Neural cell (in vitro differentiated cells): Measurements from ENCODE around the gene OAF. TPM values are rescaled to one million over a fixed set of nuclear protein-coding genes. Genes with fewer than 3 reads are reported as not detected.

ENCODE experiments used
- H2AFZ ChIP-seq: fragments of 200-600, 300-800 bp; sonication (generic), shearing (Covaris generic); 2 replicates; pipeline ENCODE4 v1.6.0; 2014; ENCODE audit warnings: low read depth, mild to moderate bottlenecking, antibody characterized with exemption, low read length, moderate library complexity
- H3F3A ChIP-seq: fragments of 200-600 bp; shearing (Covaris generic); 2 replicates; pipeline ENCODE4 v1.6.1; 2016; ENCODE audit warnings: mild to moderate bottlenecking, moderate library complexity, mixed read lengths, antibody characterized with exemption, low read length; ENCODE audit not compliant: insufficient read depth, poor library complexity, severe bottlenecking
- H3K27ac ChIP-seq: fragments of 200-600, 300-800 bp; sonication (generic), shearing (Covaris generic); 2 replicates; pipeline ENCODE4 v1.5.1; 2014; ENCODE audit warnings: mild to moderate bottlenecking, low read length, moderate library complexity
- H3K27me3 ChIP-seq: fragments of 300-800, 200-600 bp; sonication (generic), shearing (Covaris generic); 2 replicates; pipeline ENCODE4 v1.6.0; 2014; ENCODE audit warnings: mild to moderate bottlenecking, low read depth, low read length, moderate library complexity; ENCODE audit not compliant: insufficient read depth
- H3K36me3 ChIP-seq: fragments of 300-800, 200-600 bp; sonication (generic), shearing (Covaris generic); 2 replicates; pipeline ENCODE4 v1.5.1; 2014; ENCODE audit warnings: mild to moderate bottlenecking, antibody characterized with exemption, low read length, moderate library complexity; ENCODE audit not compliant: insufficient read depth
- H3K4me2 ChIP-seq: fragments of 300-800, 200-600 bp; sonication (generic), shearing (Covaris generic); 2 replicates; pipeline ENCODE4 v1.6.0; 2014; ENCODE audit warnings: mild to moderate bottlenecking, low read length
- H3K4me3 ChIP-seq: fragments of 300-800, 200-600 bp; sonication (generic), shearing (Covaris generic); 2 replicates; pipeline ENCODE4 v1.5.1; 2014; ENCODE audit warnings: mild to moderate bottlenecking, low read length, moderate library complexity
- H3K79me2 ChIP-seq: fragments of 200-600 bp; shearing (Covaris generic); replicated peaks from 2 replicates; pipeline ENCODE4 v1.6.0; 2014; ENCODE audit warnings: mild to moderate bottlenecking, low read length, moderate library complexity; ENCODE audit not compliant: insufficient read depth
- H3K9ac ChIP-seq: fragments of 300-800, 200-600 bp; sonication (generic), shearing (Covaris generic); 2 replicates; pipeline ENCODE4 v1.6.1; 2016; ENCODE audit warnings: mild to moderate bottlenecking, low read length, mixed read lengths
- H3K9me2 ChIP-seq: fragments of 200-600 bp; shearing (Covaris generic); 2 replicates; pipeline ENCODE4 v1.6.1; 2016; ENCODE audit warnings: mild to moderate bottlenecking, low read length, mixed read lengths; ENCODE audit not compliant: insufficient read depth
- H3K9me3 ChIP-seq: fragments of 200-600, 300-800 bp; sonication (generic), shearing (Covaris generic); 2 replicates; pipeline ENCODE4 v1.6.1; 2016; ENCODE audit warnings: mild to moderate bottlenecking, mixed run types, low read length, moderate library complexity, mixed read lengths
- H4K20me1 ChIP-seq: fragments of 200-600 bp; shearing (Covaris generic); 2 replicates; pipeline ENCODE4 v1.6.1; 2016; ENCODE audit warnings: mild to moderate bottlenecking, mixed run types; ENCODE audit not compliant: insufficient read depth
- EP300 ChIP-seq: fragments of 450-650 bp; conservative IDR thresholded peaks from 2 replicates; pipeline ENCODE4 v1.6.1; 2014; ENCODE audit warnings: antibody characterized with exemption, mild to moderate bottlenecking, moderate library complexity; ENCODE audit not compliant: poor library complexity, severe bottlenecking
- EZH2 ChIP-seq: fragments of 200-600, 300-800 bp; shearing (Covaris generic), sonication (generic); IDR thresholded peaks from 2 replicates; pipeline ENCODE4 v1.6.1; 2014; ENCODE audit warnings: antibody characterized with exemption, low read length, borderline replicate concordance, mild to moderate bottlenecking; ENCODE audit not compliant: insufficient read depth, poor library complexity, severe bottlenecking
- MXI1 ChIP-seq: fragments of 450-650 bp; conservative IDR thresholded peaks from 2 replicates; pipeline ENCODE4 v1.6.1; 2014; ENCODE audit warnings: antibody characterized with exemption, mild to moderate bottlenecking; ENCODE audit not compliant: poor library complexity, severe bottlenecking
- POLR2AphosphoS5 ChIP-seq: IDR thresholded peaks from 2 replicates; pipeline ENCODE4 v1.6.1; 2012
- RAD21 ChIP-seq: fragments of 450-650 bp; conservative IDR thresholded peaks from 2 replicates; pipeline ENCODE4 v1.6.1; 2014; ENCODE audit warnings: antibody characterized with exemption, mild to moderate bottlenecking, moderate library complexity
- SMC3 ChIP-seq: fragments of 450-650 bp; conservative IDR thresholded peaks from 2 replicates; pipeline ENCODE4 v1.6.1; 2014; ENCODE audit warnings: antibody characterized with exemption, mild to moderate bottlenecking, moderate library complexity; ENCODE audit not compliant: poor library complexity
- TAF1 ChIP-seq: IDR thresholded peaks from 2 replicates; pipeline ENCODE4 v1.6.1; 2012; ENCODE audit warnings: low read depth
- polyA plus RNA-seq: library from polyadenylated mRNA; depleted of rRNA; stranded (reverse); fragments of >200 nt; gene quantifications from 2 replicates; pipeline ENCODE4 v1.2.3, GENCODE V29; 2014
- TF ChIP-seq, protein P1 (sequence below): fragments of 450-650 bp; IDR thresholded peaks from 2 replicates; pipeline ENCODE4 v1.5.1; 2014; ENCODE audit warnings: antibody characterized with exemption, mild to moderate bottlenecking, moderate library complexity; ENCODE audit not compliant: poor library complexity, severe bottlenecking
- TF ChIP-seq, protein P2 (sequence below): IDR thresholded peaks from 2 replicates; pipeline ENCODE4 v1.6.1; 2012; ENCODE audit warnings: borderline replicate concordance

Gene OAF
- polyA plus RNA-seq, 1 donor from 2014 or later: 0.97 TPM

DNA sequence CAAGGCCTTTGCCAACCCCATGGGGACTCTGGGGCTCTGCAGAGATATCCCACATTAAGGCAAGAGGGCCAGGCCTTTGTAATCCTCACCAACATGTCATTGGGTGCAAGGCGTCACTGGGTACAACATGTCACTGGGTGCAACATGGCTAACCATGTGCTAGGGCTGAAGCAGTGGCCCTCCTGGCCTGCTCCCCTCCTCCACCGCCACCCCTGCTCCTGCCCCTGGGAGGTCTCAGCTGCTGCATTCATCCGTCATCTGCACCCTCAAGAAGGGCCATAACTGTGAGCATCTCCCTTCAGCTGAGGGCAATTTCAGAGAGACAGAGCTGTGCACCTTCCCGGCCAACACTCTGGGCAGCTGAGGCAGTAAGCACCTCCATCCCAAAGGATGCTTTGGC lies 16.7 kb upstream of the OAF start:
- Histone ChIP-seq H4K20me1 (no peaks in the 10 kb centered on the region), H3K27me3 (no peaks in the 10 kb centered on the region), H3K9me2 (no peaks in the 10 kb centered on the region), H3K4me3 (no peak overlapping the region), H3K27ac (no peak overlapping the region), H3K9me3 (no peaks in the 10 kb centered on the region), H3K36me3 (no peaks in the 10 kb centered on the region), H3K9ac (no peak overlapping the region), H2AFZ (no peak overlapping the region), H3K4me2 (no peak overlapping the region), H3K79me2 (no peaks in the 10 kb centered on the region), H3F3A (no peaks in the 10 kb centered on the region)
- TF ChIP-seq, protein P1, sequence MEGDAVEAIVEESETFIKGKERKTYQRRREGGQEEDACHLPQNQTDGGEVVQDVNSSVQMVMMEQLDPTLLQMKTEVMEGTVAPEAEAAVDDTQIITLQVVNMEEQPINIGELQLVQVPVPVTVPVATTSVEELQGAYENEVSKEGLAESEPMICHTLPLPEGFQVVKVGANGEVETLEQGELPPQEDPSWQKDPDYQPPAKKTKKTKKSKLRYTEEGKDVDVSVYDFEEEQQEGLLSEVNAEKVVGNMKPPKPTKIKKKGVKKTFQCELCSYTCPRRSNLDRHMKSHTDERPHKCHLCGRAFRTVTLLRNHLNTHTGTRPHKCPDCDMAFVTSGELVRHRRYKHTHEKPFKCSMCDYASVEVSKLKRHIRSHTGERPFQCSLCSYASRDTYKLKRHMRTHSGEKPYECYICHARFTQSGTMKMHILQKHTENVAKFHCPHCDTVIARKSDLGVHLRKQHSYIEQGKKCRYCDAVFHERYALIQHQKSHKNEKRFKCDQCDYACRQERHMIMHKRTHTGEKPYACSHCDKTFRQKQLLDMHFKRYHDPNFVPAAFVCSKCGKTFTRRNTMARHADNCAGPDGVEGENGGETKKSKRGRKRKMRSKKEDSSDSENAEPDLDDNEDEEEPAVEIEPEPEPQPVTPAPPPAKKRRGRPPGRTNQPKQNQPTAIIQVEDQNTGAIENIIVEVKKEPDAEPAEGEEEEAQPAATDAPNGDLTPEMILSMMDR: no peak
- TF ChIP-seq TAF1 (no peak), RAD21 (no peak)

DNA sequence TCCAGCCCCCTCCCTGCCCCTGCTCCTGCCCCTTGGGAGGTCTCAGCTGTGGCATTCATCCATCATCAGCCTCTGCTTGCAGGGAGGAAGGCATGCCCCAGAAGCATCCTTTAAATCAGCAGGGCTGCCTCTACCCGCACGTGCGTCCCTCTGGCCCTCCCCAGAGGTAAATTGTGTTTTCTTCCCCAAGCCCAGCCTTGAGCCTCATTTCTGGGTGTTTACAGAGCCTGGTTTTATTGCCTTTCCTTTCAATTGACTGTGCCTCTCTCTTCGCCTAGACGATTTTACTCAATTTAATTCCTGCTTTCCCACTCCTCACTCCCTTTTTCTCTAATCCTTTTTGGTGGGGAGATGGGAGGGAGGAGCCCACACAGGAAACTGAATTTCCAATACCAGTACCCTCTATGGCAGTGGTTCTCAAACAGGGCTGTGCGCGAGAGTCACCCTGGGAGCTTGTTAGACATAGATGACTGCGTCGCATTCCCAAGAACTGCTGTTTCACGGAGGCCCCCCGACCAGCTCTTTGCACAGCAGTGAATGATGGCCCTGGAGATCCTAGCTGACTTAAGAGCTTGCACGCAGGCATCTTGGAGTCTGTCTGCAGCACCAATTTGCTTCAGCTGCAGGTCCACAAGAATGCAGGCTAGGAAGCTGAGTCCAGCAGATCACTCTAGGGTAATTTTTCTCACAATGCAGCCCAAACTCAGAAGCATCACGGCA lies 15.1 kb upstream of the OAF start:
- TF ChIP-seq EP300: peak; percentile 24
- TF ChIP-seq SMC3: no peak
- TF ChIP-seq TAF1: no peak
- no peak for TF ChIP-seq RAD21
- TF ChIP-seq POLR2AphosphoS5: peak; percentile 32
- TF ChIP-seq, protein P1: no peak
- TF ChIP-seq MXI1: no peak
- TF ChIP-seq, protein P2, sequence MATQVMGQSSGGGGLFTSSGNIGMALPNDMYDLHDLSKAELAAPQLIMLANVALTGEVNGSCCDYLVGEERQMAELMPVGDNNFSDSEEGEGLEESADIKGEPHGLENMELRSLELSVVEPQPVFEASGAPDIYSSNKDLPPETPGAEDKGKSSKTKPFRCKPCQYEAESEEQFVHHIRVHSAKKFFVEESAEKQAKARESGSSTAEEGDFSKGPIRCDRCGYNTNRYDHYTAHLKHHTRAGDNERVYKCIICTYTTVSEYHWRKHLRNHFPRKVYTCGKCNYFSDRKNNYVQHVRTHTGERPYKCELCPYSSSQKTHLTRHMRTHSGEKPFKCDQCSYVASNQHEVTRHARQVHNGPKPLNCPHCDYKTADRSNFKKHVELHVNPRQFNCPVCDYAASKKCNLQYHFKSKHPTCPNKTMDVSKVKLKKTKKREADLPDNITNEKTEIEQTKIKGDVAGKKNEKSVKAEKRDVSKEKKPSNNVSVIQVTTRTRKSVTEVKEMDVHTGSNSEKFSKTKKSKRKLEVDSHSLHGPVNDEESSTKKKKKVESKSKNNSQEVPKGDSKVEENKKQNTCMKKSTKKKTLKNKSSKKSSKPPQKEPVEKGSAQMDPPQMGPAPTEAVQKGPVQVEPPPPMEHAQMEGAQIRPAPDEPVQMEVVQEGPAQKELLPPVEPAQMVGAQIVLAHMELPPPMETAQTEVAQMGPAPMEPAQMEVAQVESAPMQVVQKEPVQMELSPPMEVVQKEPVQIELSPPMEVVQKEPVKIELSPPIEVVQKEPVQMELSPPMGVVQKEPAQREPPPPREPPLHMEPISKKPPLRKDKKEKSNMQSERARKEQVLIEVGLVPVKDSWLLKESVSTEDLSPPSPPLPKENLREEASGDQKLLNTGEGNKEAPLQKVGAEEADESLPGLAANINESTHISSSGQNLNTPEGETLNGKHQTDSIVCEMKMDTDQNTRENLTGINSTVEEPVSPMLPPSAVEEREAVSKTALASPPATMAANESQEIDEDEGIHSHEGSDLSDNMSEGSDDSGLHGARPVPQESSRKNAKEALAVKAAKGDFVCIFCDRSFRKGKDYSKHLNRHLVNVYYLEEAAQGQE: no peak
- TF ChIP-seq EZH2: no peak
- Histone ChIP-seq H4K20me1 (no peaks in the 10 kb centered on the region), H3K9ac (peak overlapping the region; percentile 7), H3K4me3 (peak overlapping the region; percentile 44), H3K27me3 (no peaks in the 10 kb centered on the region), H3K27ac (peak overlapping the region; percentile 31), H3K36me3 (no peaks in the 10 kb centered on the region), H3K4me2 (peak overlapping the region; percentile 50), H3K9me3 (no peaks in the 10 kb centered on the region), H3K9me2 (no peaks in the 10 kb centered on the region), H3K79me2 (no peaks in the 10 kb centered on the region), H2AFZ (no peak overlapping the region), H3F3A (no peaks in the 10 kb centered on the region)
